ENCODE results near the gene CLDN3. TPM values are rescaled to one million over a fixed set of nuclear protein-coding genes. Genes with fewer than 3 reads are reported as not detected.

CLDN3 gene
- total and polyA plus RNA-seq, 11 donors: 0.10 TPM; not detected in 10

- Histone ChIP-seq H3K36me3 (no peaks in the 10 kb centered on the region), H3K9me3 (no peaks in the 10 kb centered on the region), H3K4me3 (no peak overlapping the region), H3K4me1 (peaks cover 0 to 8% (median 1%) of the 10 kb centered on the region in 12 donors), H3K27ac (no peak overlapping the region), H3K27me3 (peaks cover 12 to 43% (median 26%) of the 10 kb centered on the region in 9 donors)
- DNase-seq (no peak), ATAC-seq (no peak)
- no peak for TF ChIP-seq CTCF (IDR thresholded peaks at IDR 0.05)
- TF ChIP-seq POLR2A (IDR thresholded peaks at IDR 0.05): no peak
- intact Hi-C loops (cut with DNase I): no loop called here
- 8 to 27% (median 16%) methylated on average over 1 of the region's 1 CpG for WGBS, 4 donors
Measured at GRCh38 chr7:73774923-73775322, 4.9 kb upstream of the CLDN3 start.

GRCh38 chr7:73773700-73774517 lies 3.8 kb upstream of the CLDN3 start:
- intact Hi-C loops (cut with DNase I): no loop called here
- Histone ChIP-seq H3K9me3 (no peaks in the 10 kb centered on the region), H3K27me3 (peaks cover 21 to 53% (median 36%) of the 10 kb centered on the region in 9 donors), H3K4me1 (peaks cover 0 to 18% (median 1%) of the 10 kb centered on the region in 12 donors), H3K36me3 (no peaks in the 10 kb centered on the region), H3K4me3 (no peak overlapping the region), H3K27ac (no peak overlapping the region)
- ATAC-seq (no peak), DNase-seq (no peak)
- 72 to 84% (median 79%) methylated on average over 6 of the region's 6 CpGs for WGBS, 4 donors
- TF ChIP-seq POLR2A (IDR thresholded peaks at IDR 0.05) (no peak), CTCF (IDR thresholded peaks at IDR 0.05) (no peak)

- peaks cover 22 to 67% (median 44%) of the 10 kb centered on the region in 9 donors for H3K27me3 ChIP-seq
- H3K9me3 ChIP-seq: no peaks in the 10 kb centered on the region
- ATAC-seq (peak in 1 of 4 donors; percentile 15), DNase-seq (no peak)
- peaks cover 0 to 21% (median 1%) of the 10 kb centered on the region in 12 donors for H3K4me1 ChIP-seq
- H3K4me3 ChIP-seq: no peak overlapping the region
- 55 to 63% (median 61%) methylated on average over 17 of the region's 17 CpGs for WGBS, 4 donors
- intact Hi-C loops (cut with DNase I): no loop called here
- no peaks in the 10 kb centered on the region for H3K36me3 ChIP-seq
- TF ChIP-seq POLR2A (IDR thresholded peaks at IDR 0.05) (no peak), CTCF (IDR thresholded peaks at IDR 0.05) (no peak)
- no peak overlapping the region for H3K27ac ChIP-seq
Measured at GRCh38 chr7:73770860-73771670, 995 bp upstream of the CLDN3 start.

GRCh38 chr7:73769481-73770001 lies 529 bp downstream of the CLDN3 start:
- H3K4me1 ChIP-seq: peaks cover 0 to 21% (median 1%) of the 10 kb centered on the region in 12 donors
- ATAC-seq (peak in 2 of 4 donors; percentile 16 to 17), DNase-seq (no peak)
- intact Hi-C loops (cut with DNase I): no loop called here
- H3K4me3 ChIP-seq: peak overlapping the region in 2 of 12 donors; percentile 4 to 9
- H3K27me3 ChIP-seq: peaks cover 22 to 67% (median 44%) of the 10 kb centered on the region in 9 donors
- no peaks in the 10 kb centered on the region for H3K36me3 ChIP-seq
- H3K27ac ChIP-seq: no peak overlapping the region
- H3K9me3 ChIP-seq: no peaks in the 10 kb centered on the region
- 10 to 38% (median 16%) methylated on average over 2 to 49 of the region's 49 CpGs for WGBS, 4 donors
- TF ChIP-seq POLR2A (IDR thresholded peaks at IDR 0.05) (no peak), CTCF (IDR thresholded peaks at IDR 0.05) (no peak)

Measured in heart left ventricle (tissue), 16 donors.